Loucy (cell line): ENCODE measurements around the gene PPP1R26.

Experiments
- H2AFZ ChIP-seq: fragments of 200-600 bp; sonication (generic); 2 replicates; pipeline ENCODE4 v1.6.0; 2016; ENCODE audit warnings: antibody characterized with exemption, mild to moderate bottlenecking, low read length, moderate library complexity
- H3F3A ChIP-seq: fragments of 200-600 bp; 2 replicates; pipeline ENCODE4 v1.6.0; 2016; ENCODE audit warnings: antibody characterized with exemption, low read depth, mild to moderate bottlenecking
- H3K27me3 ChIP-seq: fragments of 200-600 bp; sonication (generic); 2 replicates; pipeline ENCODE4 v1.6.1; 2014; ENCODE audit warnings: low read length, mild to moderate bottlenecking; ENCODE audit not compliant: insufficient read depth, poor library complexity, severe bottlenecking
- H3K36me3 ChIP-seq: fragments of 200-600 bp; sonication (generic); 2 replicates; pipeline ENCODE4 v1.6.1; 2016; ENCODE audit warnings: low read length; ENCODE audit not compliant: insufficient read depth
- H3K4me1 ChIP-seq: fragments of 200-600 bp; sonication (generic); 2 replicates; pipeline ENCODE4 v1.5.1; 2014; ENCODE audit warnings: low read length, mild to moderate bottlenecking; ENCODE audit not compliant: insufficient read depth, poor library complexity, severe bottlenecking
- H3K4me2 ChIP-seq: fragments of 200-600 bp; sonication (generic); 2 replicates; pipeline ENCODE4 v1.6.0; 2014; ENCODE audit warnings: antibody characterized with exemption, low read length, low read depth, mild to moderate bottlenecking; ENCODE audit not compliant: poor library complexity, severe bottlenecking
- H3K4me3 ChIP-seq: fragments of 200-600 bp; sonication (generic); 2 replicates; pipeline ENCODE4 v1.5.1; 2014; ENCODE audit warnings: low read length, mild to moderate bottlenecking, mixed read lengths; ENCODE audit not compliant: poor library complexity, severe bottlenecking
- H3K79me2 ChIP-seq: fragments of 200-600 bp; sonication (generic); 2 replicates; pipeline ENCODE4 v1.6.1; 2014; ENCODE audit warnings: low read length; ENCODE audit not compliant: insufficient read depth
- H3K9ac ChIP-seq: fragments of 200-600 bp; sonication (generic); 2 replicates; pipeline ENCODE4 v1.6.0; 2014; ENCODE audit warnings: mild to moderate bottlenecking, low read depth, low read length, moderate library complexity; ENCODE audit not compliant: poor library complexity, severe bottlenecking
- H3K9me2 ChIP-seq: fragments of 200-600 bp; sonication (generic); replicated peaks from 2 replicates; pipeline ENCODE4 v1.6.1; 2016; ENCODE audit warnings: low read depth, low read length, mixed read lengths
- H3K9me3 ChIP-seq: fragments of 200-600 bp; sonication (generic); 2 replicates; pipeline ENCODE4 v1.6.1; 2014; ENCODE audit warnings: mild to moderate bottlenecking, antibody characterized with exemption, low read length, low read depth; ENCODE audit not compliant: insufficient read depth
- H4K20me1 ChIP-seq: fragments of 200-600 bp; sonication (generic); 2 replicates; pipeline ENCODE4 v1.6.0; 2014; ENCODE audit warnings: antibody characterized with exemption, low read length, mild to moderate bottlenecking; ENCODE audit not compliant: insufficient read depth, poor library complexity, severe bottlenecking
- EZH2phosphoT487 ChIP-seq: fragments of 200-600 bp; IDR thresholded peaks from 2 replicates; pipeline ENCODE4 v1.6.1; 2018; ENCODE audit warnings: antibody characterized with exemption, mild to moderate bottlenecking, moderate library complexity, borderline replicate concordance
- TF ChIP-seq, protein P1 (sequence below): fragments of 200-600 bp; sonication (generic); conservative IDR thresholded peaks from 2 replicates; pipeline ENCODE4 v1.5.1; 2014; ENCODE audit warnings: mild to moderate bottlenecking, antibody characterized with exemption, low read length

Gene PPP1R26

DNA sequence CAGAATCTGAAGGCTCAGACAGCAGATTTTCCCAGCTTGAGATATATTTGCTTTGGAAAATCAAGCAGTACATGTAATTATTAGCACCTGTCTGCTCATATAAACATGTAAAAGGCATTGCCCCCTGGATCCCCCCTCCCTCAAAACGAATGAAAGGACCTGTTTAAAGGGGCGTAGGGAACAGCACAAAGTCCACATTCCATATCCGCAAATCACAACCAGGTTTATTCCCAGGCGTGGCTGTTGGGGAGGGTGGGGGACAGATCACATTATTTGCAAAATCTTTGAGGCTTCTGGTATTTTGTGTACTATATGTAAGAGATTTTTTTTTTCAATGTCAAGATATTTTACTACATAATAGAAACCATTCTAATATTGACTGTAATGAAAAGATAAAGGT lies 12.2 kb downstream of the PPP1R26 start:
- no peak for TF ChIP-seq EZH2phosphoT487
- TF ChIP-seq, protein P1, sequence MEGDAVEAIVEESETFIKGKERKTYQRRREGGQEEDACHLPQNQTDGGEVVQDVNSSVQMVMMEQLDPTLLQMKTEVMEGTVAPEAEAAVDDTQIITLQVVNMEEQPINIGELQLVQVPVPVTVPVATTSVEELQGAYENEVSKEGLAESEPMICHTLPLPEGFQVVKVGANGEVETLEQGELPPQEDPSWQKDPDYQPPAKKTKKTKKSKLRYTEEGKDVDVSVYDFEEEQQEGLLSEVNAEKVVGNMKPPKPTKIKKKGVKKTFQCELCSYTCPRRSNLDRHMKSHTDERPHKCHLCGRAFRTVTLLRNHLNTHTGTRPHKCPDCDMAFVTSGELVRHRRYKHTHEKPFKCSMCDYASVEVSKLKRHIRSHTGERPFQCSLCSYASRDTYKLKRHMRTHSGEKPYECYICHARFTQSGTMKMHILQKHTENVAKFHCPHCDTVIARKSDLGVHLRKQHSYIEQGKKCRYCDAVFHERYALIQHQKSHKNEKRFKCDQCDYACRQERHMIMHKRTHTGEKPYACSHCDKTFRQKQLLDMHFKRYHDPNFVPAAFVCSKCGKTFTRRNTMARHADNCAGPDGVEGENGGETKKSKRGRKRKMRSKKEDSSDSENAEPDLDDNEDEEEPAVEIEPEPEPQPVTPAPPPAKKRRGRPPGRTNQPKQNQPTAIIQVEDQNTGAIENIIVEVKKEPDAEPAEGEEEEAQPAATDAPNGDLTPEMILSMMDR, result no peak
- no peak overlapping the region for H3K4me2 ChIP-seq
- no peaks in the 10 kb centered on the region for H3K27me3 ChIP-seq

DNA sequence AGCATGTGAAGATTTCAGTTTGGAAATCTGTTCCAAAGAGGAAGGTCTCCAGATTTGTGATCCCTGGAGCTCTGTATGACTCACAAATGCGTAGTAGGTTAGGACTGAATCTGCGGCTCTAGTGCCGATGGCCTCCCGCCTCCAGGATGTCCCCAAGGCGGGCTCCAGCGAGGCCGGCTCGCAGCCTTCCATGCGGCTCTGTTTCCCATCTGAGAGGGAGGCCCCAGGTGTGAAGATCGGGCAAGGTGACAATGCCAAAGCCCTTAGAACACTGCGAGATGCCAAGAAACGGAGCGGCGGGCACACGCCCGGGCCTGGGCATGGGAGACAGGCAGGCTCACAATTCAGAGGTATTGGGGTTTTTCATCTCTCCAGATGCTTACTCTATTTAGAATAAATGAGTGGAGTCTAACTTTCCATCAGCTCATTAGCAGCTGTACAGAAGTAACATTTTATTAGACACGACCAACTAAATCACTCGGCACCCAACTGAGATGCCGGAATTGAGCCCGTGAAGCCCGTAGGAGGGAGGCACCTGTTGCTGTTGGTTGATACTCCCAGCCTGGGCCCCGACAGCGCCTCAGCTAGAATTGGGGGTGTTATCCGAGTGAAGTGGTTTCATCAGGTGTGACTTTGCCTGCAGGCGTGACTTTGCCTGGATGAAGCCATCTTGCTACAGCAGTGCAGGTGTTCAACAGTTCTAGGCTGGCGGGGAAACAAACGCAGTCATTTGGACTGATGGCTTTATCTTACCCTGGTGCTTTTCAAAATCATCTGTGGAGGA lies 13.5 kb downstream of the PPP1R26 start:
- no peak overlapping the region for H2AFZ ChIP-seq
- no peaks in the 10 kb centered on the region for H3K27me3 ChIP-seq
- H3K79me2 ChIP-seq, result no peaks in the 10 kb centered on the region
- TF ChIP-seq, protein P1, result no peak
- TF ChIP-seq EZH2phosphoT487, result no peak
- H3K4me1 ChIP-seq, result no peaks in the 10 kb centered on the region
- H3K4me3 ChIP-seq, result no peak overlapping the region
- no peaks in the 10 kb centered on the region for H3K9me2 ChIP-seq
- H3K4me2 ChIP-seq, result no peak overlapping the region
- no peaks in the 10 kb centered on the region for H3K9me3 ChIP-seq
- H4K20me1 ChIP-seq, result no peaks in the 10 kb centered on the region
- H3F3A ChIP-seq, result no peaks in the 10 kb centered on the region
- H3K36me3 ChIP-seq, result no peaks in the 10 kb centered on the region
- H3K9ac ChIP-seq, result no peak overlapping the region

More for the DNA sequence above, 12.2 kb downstream of the PPP1R26 start:
- Histone ChIP-seq H3K36me3 (no peaks in the 10 kb centered on the region), H3K4me1 (no peaks in the 10 kb centered on the region), H3K9me3 (no peaks in the 10 kb centered on the region), H4K20me1 (no peaks in the 10 kb centered on the region), H3K9ac (no peak overlapping the region), H3K79me2 (no peaks in the 10 kb centered on the region), H3F3A (no peaks in the 10 kb centered on the region), H3K4me3 (no peak overlapping the region), H3K9me2 (no peaks in the 10 kb centered on the region), H2AFZ (no peak overlapping the region)

DNA sequence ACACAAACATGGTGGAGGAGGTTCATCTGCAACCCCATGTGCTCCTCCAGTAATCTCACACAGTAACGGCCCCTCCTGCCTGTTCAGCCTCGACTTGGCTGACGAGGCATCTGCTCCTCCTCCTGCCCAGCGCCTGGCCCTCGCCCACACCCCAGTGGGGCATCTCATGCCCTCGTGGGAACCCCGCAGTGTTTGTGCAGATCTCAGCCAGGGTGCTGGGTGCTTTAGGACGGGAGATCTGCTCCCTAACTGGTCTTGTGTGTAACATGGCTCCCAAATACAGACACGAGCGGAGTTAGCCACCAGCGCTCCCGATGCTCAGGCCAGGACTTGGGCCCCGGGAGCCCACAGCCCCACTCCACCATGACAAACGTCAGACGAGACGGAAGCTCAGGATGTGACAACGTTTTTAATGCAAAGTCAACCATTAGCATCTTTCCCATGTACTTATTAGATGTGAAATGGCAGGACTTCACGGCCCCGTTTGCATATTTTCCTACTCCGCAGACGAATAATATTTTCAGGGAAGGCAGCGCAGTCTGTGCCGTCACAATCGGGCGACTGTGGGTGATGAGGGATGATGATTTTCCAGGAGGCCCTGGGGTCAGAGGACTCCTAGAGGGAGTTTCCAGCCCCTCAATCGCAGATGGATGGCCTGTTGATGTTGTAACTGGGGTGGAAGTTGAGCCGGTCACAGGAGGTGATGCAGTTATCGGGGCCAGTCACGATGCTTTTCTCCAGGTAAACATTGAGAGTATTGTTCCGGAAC lies 15.4 kb downstream of the PPP1R26 start:
- Histone ChIP-seq H2AFZ (no peak overlapping the region), H3K27me3 (no peaks in the 10 kb centered on the region), H3K9ac (no peak overlapping the region), H3K9me3 (no peaks in the 10 kb centered on the region), H4K20me1 (no peaks in the 10 kb centered on the region), H3K36me3 (no peaks in the 10 kb centered on the region), H3K4me2 (no peak overlapping the region), H3K79me2 (no peaks in the 10 kb centered on the region), H3K4me3 (no peak overlapping the region), H3F3A (no peaks in the 10 kb centered on the region), H3K4me1 (peaks cover 1% of the 10 kb centered on the region), H3K9me2 (no peaks in the 10 kb centered on the region)
- no peak for TF ChIP-seq EZH2phosphoT487
- TF ChIP-seq, protein P1, result no peak
